ENCODE measurements around the gene CLDN1.

GRCh38 chr3:190323246-190323626 is 990 bp upstream of the CLDN1 start:
- TF ChIP-seq CTCF (IDR thresholded peaks at IDR 0.05) = no peak
- TF ChIP-seq POLR2A (IDR thresholded peaks at IDR 0.05) = no peak

All from right lobe of liver (tissue), 4 donors.